ENCODE data around the gene ITIH4.

DNA sequence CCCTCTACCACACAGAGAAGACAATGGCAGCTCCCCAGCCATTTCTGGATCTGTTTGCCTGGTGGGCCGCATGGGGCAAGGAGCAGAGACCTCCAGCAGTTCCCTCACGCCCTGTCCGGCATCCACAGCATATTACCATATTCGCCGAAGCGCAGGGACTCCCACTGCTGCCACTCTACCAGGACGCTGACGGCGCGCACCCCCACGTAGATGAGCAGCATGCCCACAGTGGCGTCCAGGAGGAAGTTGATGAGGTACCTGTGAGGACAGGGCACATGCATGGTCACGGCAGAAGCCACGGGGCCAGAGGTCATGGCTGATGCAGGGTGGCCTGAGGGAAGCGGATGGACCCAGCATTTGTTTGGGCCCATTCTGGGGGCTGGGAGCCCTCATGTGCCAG lies 19.2 kb upstream of the ITIH4 start:
- TF ChIP-seq, protein P1, sequence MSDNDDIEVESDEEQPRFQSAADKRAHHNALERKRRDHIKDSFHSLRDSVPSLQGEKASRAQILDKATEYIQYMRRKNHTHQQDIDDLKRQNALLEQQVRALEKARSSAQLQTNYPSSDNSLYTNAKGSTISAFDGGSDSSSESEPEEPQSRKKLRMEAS (IDR thresholded peaks at IDR 0.05; ENCODE audit: low read depth) = no peak
- TF ChIP-seq, protein P2, sequence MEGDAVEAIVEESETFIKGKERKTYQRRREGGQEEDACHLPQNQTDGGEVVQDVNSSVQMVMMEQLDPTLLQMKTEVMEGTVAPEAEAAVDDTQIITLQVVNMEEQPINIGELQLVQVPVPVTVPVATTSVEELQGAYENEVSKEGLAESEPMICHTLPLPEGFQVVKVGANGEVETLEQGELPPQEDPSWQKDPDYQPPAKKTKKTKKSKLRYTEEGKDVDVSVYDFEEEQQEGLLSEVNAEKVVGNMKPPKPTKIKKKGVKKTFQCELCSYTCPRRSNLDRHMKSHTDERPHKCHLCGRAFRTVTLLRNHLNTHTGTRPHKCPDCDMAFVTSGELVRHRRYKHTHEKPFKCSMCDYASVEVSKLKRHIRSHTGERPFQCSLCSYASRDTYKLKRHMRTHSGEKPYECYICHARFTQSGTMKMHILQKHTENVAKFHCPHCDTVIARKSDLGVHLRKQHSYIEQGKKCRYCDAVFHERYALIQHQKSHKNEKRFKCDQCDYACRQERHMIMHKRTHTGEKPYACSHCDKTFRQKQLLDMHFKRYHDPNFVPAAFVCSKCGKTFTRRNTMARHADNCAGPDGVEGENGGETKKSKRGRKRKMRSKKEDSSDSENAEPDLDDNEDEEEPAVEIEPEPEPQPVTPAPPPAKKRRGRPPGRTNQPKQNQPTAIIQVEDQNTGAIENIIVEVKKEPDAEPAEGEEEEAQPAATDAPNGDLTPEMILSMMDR (IDR thresholded peaks at IDR 0.05) = no peak
- TF ChIP-seq TAF1 (IDR thresholded peaks at IDR 0.05; ENCODE audit: borderline replicate concordance, low read depth, low read length) (no peak), SMC3 (IDR thresholded peaks at IDR 0.05; ENCODE audit: low read depth, low read length) (no peak), EP300 (IDR thresholded peaks at IDR 0.05; ENCODE audit: borderline replicate concordance in 1 of 2, low read depth in 1 of 2, low read length in 1 of 2) (no peak), NFIC (IDR thresholded peaks at IDR 0.05; ENCODE audit: borderline replicate concordance) (no peak), JUND (IDR thresholded peaks at IDR 0.05) (no peak), POLR2AphosphoS5 (IDR thresholded peaks at IDR 0.05; ENCODE audit: low read depth, low read length) (no peak)
- TF ChIP-seq, protein P3, sequence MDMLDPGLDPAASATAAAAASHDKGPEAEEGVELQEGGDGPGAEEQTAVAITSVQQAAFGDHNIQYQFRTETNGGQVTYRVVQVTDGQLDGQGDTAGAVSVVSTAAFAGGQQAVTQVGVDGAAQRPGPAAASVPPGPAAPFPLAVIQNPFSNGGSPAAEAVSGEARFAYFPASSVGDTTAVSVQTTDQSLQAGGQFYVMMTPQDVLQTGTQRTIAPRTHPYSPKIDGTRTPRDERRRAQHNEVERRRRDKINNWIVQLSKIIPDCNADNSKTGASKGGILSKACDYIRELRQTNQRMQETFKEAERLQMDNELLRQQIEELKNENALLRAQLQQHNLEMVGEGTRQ (IDR thresholded peaks at IDR 0.05; ENCODE audit: borderline replicate concordance, low read depth, low read length) = no peak
- TF ChIP-seq, protein P4, sequence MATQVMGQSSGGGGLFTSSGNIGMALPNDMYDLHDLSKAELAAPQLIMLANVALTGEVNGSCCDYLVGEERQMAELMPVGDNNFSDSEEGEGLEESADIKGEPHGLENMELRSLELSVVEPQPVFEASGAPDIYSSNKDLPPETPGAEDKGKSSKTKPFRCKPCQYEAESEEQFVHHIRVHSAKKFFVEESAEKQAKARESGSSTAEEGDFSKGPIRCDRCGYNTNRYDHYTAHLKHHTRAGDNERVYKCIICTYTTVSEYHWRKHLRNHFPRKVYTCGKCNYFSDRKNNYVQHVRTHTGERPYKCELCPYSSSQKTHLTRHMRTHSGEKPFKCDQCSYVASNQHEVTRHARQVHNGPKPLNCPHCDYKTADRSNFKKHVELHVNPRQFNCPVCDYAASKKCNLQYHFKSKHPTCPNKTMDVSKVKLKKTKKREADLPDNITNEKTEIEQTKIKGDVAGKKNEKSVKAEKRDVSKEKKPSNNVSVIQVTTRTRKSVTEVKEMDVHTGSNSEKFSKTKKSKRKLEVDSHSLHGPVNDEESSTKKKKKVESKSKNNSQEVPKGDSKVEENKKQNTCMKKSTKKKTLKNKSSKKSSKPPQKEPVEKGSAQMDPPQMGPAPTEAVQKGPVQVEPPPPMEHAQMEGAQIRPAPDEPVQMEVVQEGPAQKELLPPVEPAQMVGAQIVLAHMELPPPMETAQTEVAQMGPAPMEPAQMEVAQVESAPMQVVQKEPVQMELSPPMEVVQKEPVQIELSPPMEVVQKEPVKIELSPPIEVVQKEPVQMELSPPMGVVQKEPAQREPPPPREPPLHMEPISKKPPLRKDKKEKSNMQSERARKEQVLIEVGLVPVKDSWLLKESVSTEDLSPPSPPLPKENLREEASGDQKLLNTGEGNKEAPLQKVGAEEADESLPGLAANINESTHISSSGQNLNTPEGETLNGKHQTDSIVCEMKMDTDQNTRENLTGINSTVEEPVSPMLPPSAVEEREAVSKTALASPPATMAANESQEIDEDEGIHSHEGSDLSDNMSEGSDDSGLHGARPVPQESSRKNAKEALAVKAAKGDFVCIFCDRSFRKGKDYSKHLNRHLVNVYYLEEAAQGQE (IDR thresholded peaks at IDR 0.05; ENCODE audit: low read depth, low read length) = no peak

All from SK-N-SH (cell line).